Activated CD4-positive, alpha-beta T cell treated with anti-CD3 and anti-CD28 coated beads, Interleukin-2, Interleukin-4, amounts not matched to agents 100 ng/mL and 50 ng/mL, durations not matched to agents 16 hours and 8 hours (primary cell): ENCODE measurements around the gene SEL1L2.

Experiments used
- DNase-seq: peaks from one replicate; pipeline ENCODE4 v3.0.0-alpha.2; 2020; ENCODE audit warnings: low spot score

Gene SEL1L2

GRCh38 chr20:13813910-13814309 lies 176.5 kb downstream of the SEL1L2 start:
- DNase-seq = no peak

- DNase-seq = no peak
Observed at GRCh38 chr20:13810446-13810845, 180.0 kb downstream of the SEL1L2 start.

- no peak for DNase-seq
Observed at GRCh38 chr20:13809855-13810254, 180.6 kb downstream of the SEL1L2 start.

GRCh38 chr20:13809373-13809772 lies 181.0 kb downstream of the SEL1L2 start:
- DNase-seq = no peak

GRCh38 chr20:13800728-13801134 lies 189.7 kb downstream of the SEL1L2 start:
- no peak for DNase-seq

GRCh38 chr20:13799974-13800373 lies 190.4 kb downstream of the SEL1L2 start:
- DNase-seq = no peak
